Omental fat pad (tissue), 4 donors: ENCODE measurements around the gene FBLN2. TPM values are rescaled to one million over a fixed set of nuclear protein-coding genes. Genes with fewer than 3 reads are reported as not detected.

Experiments used
- ATAC-seq: fragments of 150-250 bp; one replicate; pipeline ENCODE4 v1.9.1; 2016; ENCODE audit warnings: mild to moderate bottlenecking, moderate library complexity; ENCODE audit not compliant: low FRiP score
- DNase-seq: peaks from one replicate; pipeline ENCODE4 v3.0.0-alpha.2; 2019; ENCODE audit warnings: low spot score
- total RNA-seq, 4 donors: library from RNA; depleted of rRNA; stranded (reverse); fragments of >200 nt; gene quantifications; one replicate each; pipeline ENCODE4 v1.1.0, GENCODE V29; 2016
- TF ChIP-seq, protein P1 (sequence below), 3 donors: fragments of 450-650 bp; IDR thresholded peaks; one replicate each; pipeline ENCODE4 v1.5.1; 2016 to 2017; ENCODE audit warnings: antibody characterized with exemption in 3 of 3, mild to moderate bottlenecking in 3 of 3, moderate library complexity in 2 of 3

The FBLN2 gene
- total RNA-seq, 4 donors from 2014 or later, result 156 to 568 (median 187) TPM

DNA sequence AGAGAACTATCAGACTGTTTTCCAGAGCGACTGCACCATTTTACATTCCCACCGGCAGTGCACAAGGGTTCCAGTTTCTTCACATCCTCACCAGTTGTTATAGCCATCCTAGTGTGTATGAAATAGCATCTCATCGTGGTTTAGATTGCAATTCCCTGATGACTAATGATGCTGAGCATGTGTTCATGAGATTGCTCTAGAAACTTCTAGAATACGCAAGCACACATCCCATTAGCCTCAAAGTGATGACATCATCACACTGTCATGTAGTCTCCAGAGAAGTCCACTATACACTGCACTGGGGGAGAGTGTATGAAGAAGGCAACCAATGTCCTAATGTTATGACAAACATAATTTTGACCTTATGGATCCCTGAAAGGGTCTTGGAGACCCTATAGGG is 30.1 kb downstream of the FBLN2 start:
- ATAC-seq, result no peak
- TF ChIP-seq, protein P1, sequence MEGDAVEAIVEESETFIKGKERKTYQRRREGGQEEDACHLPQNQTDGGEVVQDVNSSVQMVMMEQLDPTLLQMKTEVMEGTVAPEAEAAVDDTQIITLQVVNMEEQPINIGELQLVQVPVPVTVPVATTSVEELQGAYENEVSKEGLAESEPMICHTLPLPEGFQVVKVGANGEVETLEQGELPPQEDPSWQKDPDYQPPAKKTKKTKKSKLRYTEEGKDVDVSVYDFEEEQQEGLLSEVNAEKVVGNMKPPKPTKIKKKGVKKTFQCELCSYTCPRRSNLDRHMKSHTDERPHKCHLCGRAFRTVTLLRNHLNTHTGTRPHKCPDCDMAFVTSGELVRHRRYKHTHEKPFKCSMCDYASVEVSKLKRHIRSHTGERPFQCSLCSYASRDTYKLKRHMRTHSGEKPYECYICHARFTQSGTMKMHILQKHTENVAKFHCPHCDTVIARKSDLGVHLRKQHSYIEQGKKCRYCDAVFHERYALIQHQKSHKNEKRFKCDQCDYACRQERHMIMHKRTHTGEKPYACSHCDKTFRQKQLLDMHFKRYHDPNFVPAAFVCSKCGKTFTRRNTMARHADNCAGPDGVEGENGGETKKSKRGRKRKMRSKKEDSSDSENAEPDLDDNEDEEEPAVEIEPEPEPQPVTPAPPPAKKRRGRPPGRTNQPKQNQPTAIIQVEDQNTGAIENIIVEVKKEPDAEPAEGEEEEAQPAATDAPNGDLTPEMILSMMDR (IDR thresholded peaks at IDR 0.05), result no peak
- DNase-seq, result no peak

DNA sequence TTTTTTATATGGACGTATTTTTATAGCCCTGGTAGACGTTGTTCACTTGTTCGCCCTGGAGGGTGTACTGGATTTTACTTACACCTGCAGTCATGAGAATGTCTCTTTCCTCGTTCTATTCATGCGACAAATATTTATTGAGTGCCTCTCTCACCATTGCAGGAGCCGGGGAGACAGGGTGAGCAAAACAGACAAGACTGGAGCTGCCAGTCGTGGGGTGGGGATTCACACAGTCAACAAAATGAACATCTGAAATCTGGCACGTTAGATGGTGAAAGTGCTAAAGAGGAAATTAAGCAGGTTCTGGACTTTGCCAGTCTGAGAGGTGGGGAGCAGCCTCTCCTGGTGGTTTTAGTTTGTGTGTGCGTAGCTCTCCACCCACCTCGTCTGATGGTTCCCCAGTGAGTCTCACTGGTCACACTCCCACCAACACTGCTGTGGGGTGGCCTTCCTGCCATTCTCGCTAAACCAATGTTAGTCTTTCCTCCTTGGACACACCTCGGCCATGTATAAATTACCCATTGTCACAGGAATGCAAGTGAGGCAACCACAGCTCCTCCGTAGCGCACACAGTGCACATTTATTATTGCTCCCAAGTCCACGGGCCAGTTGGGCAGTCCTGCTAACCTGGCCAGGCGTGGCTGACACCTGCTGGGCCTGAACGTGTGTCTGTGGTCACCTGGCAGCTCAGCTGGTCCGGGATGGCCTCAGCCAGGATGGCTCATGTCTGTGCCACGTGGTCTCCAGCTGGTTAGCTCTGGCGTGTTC is 31.5 kb downstream of the FBLN2 start:
- ATAC-seq (no peak), DNase-seq (no peak)
- TF ChIP-seq, protein P1 (IDR thresholded peaks at IDR 0.05), result no peak

DNA sequence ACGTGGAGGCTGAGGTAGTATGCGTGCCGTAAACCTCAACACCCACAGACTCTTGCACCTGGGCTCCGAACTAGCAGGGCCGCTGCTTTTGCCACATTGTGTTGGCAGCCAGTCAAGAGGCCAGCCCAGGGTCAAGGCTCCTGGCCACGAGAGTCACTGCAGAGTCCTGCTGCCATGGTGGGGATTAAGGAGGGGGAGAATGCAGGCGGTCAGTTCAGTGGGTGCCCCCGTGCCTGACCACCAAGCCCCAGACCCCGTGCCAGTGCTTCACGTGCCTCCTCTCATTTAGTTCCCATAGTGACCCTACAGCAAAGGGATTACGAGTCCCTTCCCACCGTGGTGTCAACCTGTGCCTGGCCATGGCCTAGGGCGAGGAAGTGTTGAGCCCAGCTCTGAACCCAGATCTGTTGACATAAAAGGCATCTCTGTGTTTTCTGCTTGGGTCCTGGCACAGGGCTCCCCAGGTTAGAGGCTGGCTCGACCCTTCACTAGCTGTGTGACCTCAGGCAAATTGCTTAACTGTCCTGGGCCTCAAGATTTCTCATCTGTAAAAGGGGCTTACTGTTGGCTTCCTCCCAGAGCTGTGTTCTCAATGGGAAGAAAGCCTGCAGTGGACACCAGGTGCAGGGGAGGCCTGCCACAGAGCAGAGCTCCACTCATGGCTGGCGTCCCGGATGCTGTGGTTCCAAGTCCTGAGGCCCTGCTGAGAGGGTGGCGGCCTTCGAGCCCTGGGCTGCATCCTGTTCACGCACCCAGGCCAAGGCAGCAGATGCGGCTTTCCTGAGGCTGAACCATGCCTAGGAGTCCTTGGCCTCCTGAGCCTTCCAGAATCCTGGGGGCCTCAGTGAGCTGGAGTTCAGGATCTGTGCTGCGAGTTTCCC is 32.8 kb downstream of the FBLN2 start:
- DNase-seq (no peak), ATAC-seq (no peak)
- TF ChIP-seq, protein P1 (IDR thresholded peaks at IDR 0.05), result no peak

DNA sequence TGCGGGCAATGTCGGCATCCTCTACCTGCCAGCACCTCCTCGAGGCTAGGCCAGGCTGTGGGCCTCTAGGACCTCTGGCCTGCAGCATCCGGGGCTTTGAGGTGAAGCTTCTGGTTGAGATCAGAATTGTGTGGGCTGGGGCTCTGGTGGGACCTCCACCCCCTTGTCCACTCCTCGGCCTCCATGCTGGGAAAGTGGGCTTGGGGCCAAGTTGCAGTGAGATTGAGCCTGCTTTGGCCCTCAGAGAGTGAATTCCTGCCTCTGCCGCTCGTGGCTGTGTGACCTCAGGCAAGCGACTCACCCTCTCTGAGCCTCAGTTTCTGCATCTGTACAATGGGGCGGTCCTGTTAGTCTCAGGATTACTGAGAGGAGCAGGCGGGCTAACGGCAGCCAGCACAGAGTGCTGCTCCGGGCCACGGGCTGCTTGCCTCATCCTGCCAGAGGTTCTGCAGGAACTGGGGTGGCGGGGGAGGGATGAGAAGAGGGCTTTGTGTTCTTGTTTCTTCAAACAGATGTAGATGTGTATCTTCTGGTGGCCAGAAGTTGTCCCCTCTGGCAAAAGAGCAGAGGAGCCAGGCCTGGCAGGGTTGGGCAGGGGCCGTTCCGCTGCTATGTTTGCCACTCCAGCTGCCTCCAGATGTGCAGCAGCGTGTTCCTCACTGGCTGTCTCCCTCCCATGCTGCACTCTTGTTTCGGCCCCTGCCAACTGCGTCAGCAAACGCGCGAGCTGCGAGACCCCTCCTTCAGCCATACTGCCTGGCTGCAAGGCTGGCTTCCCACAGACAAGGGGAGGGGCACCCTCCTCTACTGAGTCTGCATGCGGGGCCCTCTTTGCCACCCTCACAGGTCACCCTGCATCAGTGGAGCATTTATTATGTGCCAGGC is 33.7 kb downstream of the FBLN2 start:
- ATAC-seq, result no peak
- TF ChIP-seq, protein P1 (IDR thresholded peaks at IDR 0.05), result no peak
- DNase-seq, result no peak

DNA sequence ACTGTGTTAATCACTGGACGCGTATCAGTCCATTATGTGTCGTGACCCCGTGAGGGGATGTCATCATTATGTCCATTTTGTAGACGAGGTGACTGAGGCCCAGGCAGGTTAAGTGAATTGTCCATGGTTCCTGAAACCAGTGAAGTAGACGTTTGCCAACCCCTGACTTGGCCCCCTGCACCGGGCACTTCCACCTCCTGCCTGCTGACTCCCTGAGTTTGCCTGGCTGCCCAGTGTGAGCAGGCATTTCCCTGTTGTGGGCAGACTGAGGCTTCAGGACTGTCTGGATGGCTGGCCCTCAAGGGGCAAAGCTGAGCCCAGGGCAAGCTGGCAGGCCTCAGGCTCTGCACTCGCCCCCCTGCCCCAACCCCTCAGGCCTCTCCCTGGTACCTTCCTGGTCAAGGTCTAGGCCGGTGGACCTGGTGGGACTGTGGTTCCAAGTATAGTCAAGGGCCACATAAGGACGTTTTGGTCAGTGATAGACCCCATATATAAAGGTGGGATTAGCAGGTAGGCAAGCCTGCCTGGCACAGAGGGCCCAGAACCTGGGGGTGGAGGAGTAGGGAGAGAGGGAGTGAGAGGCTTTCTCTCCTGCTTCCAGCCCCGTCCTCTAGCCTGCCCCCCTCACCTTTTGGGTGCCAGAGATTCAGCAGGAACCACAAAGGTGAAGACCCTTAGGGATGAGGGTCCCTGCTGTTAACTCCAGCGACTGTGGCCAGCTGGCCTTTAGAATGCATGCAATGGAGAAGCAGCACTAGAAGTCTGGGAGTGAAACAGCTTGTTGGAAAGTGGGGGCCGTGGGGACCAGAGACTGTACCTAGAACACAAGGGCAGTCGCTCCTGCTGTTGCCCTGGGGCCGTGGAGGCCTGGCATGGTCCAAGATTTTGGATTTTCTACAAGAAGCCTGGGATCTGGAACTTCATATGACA is 34.6 kb downstream of the FBLN2 start:
- no peak for ATAC-seq
- TF ChIP-seq, protein P1 (IDR thresholded peaks at IDR 0.05), result no peak
- DNase-seq, result no peak

DNA sequence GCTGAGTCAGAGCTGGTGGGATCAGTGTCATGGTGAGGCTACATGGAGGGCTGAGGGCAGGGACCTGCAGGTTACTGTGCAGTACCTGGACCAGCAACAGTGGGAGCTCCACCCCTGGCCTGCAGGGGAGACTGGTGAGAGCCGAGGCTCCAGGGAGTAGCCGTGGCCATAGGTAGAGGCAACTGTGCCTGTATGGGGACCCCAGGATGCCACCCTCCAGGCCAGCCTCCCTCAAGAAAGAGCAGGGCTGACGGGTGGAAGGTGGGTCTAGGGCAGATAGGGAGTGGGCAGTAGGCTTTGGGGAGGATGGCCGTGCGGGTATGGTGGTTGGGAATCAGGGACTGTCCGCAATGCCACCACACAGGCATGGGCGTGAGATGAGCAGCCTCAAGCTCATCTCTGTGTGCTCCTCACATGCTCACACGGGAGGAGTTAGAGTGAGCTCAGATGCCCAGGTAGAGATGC is 35.5 kb downstream of the FBLN2 start:
- DNase-seq, result no peak
- no peak for ATAC-seq
- TF ChIP-seq, protein P1 (IDR thresholded peaks at IDR 0.05), result no peak
